ENCODE measurements around the gene BRME1.

DNA sequence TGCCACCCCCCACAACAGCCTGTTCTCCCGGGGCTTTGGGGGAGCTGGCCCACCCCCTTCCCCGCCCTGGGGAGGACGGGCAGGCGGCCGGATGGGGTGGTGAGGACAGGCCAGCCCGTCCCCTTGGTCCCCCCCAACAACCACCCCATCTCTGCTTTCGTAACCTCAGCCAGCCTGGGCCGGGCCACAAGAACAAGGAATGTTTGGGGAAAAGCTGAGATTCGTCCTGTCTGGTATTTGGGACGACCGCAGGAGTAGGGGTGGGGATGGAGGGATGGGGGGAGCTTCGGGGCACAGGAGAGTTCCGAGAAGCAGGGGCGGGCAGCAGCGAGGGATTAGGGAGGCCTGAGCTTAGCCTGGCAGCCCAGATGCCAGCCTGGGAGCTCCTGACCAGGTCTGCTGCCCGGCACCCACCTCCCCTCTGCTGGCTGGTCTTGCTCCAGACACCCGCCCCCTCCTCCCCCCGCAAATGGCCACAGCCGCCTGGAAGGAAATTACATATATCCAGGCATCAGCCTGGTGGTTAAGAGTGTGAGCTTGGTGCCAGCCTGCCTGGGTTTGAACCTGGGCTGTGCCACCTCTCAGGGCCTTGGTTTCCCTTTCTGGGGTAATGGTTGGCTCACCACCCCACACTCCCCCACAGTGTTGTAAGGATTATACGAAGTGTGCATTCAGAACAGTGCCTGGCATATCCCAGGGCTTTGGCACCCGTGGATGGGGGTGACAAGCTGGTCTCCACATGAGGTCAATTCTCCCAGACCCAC lies 32.6 kb upstream of the BRME1 start, which contains the start of gene PODNL1:
- TF ChIP-seq, protein P1, sequence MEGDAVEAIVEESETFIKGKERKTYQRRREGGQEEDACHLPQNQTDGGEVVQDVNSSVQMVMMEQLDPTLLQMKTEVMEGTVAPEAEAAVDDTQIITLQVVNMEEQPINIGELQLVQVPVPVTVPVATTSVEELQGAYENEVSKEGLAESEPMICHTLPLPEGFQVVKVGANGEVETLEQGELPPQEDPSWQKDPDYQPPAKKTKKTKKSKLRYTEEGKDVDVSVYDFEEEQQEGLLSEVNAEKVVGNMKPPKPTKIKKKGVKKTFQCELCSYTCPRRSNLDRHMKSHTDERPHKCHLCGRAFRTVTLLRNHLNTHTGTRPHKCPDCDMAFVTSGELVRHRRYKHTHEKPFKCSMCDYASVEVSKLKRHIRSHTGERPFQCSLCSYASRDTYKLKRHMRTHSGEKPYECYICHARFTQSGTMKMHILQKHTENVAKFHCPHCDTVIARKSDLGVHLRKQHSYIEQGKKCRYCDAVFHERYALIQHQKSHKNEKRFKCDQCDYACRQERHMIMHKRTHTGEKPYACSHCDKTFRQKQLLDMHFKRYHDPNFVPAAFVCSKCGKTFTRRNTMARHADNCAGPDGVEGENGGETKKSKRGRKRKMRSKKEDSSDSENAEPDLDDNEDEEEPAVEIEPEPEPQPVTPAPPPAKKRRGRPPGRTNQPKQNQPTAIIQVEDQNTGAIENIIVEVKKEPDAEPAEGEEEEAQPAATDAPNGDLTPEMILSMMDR (IDR thresholded peaks at IDR 0.05; ENCODE audit: poor library complexity, severe bottlenecking) = no peak
- no peak for TF ChIP-seq POLR2AphosphoS5 (IDR thresholded peaks at IDR 0.05)
